Amniotic stem cell (primary cell): Measurements from ENCODE around the gene SEPSECS.
"Not testable (repeated sequence)": the region's sequence is repeated elsewhere in the genome, so short reads cannot be mapped to it uniquely, and the experiment has no call there.

Source experiments
- DNase-seq: peaks from one replicate; lab custom pipeline; 2025; lab: John Stamatoyannopoulos, UW

SEPSECS gene

DNA sequence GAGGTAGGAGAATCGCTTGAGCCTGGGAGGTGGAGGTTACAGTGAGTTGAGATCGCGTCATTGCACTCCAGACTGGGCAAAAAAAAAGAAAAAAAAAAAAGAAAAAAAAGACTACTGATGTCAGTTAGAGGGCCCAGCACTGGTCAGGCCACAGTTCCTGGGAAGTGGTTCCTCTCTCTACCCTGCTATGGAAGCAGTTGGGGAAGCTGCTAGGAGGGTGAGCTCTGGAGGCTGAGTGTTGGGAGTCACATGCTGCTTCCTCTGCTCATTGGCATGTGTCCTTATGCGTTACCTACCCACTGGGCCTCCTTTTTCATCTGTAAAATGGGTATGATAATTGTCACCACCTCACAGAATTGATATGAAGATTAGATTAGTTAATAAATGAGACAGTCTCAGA is 50.7 kb downstream of the SEPSECS start:
- no peak for DNase-seq

DNA sequence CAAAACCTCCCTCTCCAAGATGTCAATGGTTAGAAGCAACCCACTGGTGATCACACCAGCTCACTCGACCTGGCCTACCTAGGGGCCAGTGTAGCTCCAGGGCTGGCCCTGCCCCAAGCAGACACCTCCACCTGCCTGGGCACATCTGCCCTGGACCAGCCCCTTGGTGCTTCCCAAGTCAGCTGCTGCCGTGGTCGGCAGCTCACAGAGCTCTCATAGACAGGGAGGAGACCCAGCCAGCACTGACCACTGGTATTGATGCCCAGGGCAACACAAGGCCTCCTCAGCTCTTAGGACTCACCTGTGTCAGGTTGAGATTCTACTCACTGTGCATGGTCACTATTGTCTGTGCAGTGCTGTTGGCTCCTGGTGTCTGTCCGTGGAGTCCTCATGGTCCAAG is 51.7 kb downstream of the SEPSECS start:
- DNase-seq: no peak

- DNase-seq: no peak
Measured at GRCh38 chr4:25107827-25108516, 52.3 kb downstream of the SEPSECS start.

DNA sequence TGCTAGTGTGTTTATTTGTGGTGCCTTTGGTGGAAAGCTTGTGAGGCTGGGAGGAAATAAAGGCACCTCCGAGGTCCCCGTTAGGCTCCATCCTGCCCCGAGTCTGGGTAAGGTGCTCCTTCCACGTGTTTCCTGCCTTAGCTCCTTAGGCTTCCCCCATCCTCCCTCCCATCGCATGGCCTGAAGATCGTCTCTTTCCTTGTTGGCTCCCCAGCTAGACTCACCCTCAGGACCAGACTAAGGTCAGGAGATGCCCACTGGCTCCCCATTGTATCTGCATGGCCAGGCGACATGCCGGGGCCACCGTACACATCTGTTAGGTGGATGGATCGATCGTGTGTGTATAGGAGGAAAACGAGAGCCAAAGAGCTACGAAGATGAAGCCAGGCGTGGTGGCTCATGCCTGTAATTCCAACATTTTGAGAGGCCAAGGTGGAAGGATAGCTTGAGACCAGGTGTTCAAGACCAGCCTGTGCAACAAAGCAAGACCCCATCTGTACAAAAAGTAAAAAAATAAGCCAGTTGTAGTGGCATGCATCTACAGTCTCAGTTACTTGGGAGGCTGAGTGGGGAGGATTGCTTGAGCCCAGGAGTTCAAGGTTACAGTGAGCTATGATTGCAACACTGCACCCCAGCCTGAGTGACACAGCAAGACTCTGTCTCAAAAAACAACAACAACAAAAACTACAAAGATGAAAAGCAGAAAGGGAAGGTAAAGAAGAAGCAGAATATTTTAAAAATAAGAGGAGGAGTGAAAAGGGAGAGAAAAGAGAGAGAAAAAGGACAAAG is 53.7 kb downstream of the SEPSECS start:
- DNase-seq: no peak

DNA sequence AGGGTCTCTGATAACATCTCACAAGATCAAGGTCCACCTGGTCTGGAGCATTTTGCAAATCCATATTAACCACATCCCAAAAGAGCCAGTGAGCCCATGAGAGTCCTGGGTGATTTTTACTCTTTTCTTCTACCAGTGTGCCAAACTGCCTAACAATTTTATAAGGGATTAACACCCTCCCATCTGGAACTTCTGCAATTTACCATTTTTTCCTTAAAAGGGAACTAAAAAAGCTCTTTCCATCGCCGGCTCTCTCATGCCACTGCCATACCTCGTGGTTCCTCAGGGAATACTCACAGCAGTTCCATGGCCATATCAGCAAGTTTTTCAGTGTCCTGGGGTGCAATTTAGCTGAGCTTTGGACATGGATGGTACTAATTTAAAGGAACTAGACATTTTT is 55.7 kb downstream of the SEPSECS start:
- no peak for DNase-seq

GRCh38 chr4:25103418-25103817 is 56.8 kb downstream of the SEPSECS start:
- DNase-seq: no peak

GRCh38 chr4:25101836-25102235 is 58.4 kb downstream of the SEPSECS start:
- DNase-seq: no peak

DNA sequence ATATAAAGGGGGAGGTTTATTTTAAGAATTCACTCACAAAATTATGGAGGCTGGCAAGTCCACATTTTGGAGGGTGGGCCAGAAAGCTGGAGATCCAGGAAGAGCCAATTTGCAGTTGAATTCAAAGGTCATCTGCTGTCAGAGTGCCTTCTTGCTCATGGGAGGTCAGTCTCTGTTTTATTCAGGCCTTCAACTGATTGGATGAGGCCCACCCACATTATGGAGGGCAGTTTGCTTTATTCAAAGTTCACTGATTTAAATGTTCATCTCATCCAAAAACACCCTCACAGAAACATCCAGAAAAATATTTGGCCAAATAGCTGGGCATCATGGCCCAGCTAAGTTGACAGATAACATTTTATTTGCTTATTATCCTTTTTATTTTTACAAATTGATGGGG is 59.5 kb downstream of the SEPSECS start:
- DNase-seq: no peak

GRCh38 chr4:25100021-25100555 is 60.2 kb downstream of the SEPSECS start:
- no peak for DNase-seq

- DNase-seq: peak; percentile 12
Measured at GRCh38 chr4:25098964-25099891, 61.0 kb downstream of the SEPSECS start.

DNA sequence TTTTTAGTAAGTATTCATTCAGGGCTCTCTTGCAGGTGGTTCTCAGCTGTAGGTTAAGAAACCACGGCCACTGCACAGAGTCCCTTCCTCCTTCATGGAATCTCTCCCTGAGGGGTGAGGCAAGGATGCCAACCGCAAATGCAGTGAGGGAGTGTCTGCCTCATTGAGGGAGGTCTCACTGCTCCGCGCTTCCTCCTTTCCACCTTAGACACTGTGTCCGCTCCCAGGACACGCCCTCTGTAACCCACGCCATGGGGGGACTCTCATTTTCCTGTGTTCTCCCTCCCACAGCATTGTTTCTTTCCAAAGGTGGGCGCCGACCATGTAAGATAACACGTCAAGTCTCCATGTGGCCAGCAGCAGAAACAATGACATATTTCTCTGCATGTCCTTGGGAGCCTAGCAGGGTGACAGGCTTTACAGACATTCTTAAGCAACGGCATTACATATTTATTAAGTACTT is 63.2 kb downstream of the SEPSECS start:
- DNase-seq: no peak

GRCh38 chr4:25096251-25096980 is 63.8 kb downstream of the SEPSECS start:
- DNase-seq: no peak

DNA sequence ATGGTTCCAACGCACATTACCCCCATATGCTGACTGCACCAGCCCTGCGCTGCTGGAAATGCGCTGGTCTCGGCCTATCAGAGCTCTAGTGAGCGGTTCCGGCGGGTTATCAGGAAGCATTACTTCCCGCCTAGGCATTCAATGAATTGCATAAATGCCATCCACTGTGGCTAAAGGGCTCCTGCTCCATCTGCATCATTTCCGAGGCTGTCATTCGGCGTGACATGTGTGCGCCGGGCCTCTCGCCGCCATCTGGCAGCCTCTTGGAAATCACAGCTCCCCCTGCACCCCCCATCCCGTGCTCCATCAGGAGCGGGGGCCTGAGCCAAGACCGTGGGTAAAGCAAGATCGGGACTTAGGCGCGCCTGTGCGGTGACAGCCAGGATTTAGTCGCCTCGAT is 64.4 kb downstream of the SEPSECS start:
- no peak for DNase-seq

GRCh38 chr4:25092139-25092538 is 68.1 kb downstream of the SEPSECS start:
- no peak for DNase-seq

DNA sequence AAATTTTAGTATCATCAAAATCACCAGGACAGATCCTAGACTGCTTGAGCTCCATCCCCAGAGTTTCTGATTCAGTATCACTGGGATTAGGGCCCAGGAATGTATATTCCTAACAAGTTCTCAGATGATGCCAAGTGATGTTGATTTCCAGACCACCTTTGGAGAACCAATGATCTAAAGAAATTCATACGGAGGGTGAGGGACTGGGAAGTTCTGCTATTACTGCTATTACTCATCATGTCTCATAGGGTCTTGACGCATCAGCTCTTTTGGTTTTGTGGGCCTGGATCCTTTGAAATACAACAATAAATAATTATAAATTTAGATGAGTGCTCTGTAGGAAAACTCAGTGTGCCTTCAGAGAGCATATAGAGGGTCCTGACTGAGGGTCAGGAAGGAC is 69.7 kb downstream of the SEPSECS start:
- DNase-seq: no peak

DNA sequence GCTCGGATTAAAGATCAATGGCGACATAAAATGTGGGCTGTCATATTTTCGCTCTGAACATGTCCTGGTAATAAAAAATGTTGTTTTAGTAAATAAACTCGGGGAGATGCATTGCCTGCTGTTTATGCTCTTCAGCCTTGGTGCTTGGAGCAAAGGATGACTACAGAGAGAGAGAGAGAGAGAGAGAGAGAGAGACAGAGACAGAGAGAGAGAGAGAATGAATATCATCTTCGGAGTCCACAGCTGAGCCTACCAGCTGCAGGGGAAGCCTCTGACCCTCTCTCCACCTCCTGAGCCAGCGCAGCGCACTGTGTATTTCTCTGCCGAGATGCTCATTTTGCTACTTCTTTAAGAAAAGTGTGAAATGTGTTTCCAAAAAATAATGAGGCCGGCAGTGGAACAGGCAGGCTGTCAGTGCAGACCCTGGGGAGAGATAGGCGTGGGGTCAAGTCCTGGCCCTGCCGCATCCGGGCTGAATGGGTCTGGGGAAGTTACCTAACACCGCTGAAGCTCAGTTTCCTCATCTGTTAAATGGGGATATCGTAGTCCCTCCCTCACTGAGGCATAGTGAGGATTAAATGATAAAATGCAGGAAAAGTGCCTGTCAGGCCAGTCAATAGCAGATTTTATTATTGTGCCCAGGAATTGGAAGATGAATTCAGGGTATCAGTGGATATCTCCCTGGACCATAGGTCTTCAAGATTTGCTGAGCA is 71.0 kb downstream of the SEPSECS start:
- DNase-seq: no peak

- DNase-seq: no peak
Measured at GRCh38 chr4:25088093-25088952, 71.9 kb downstream of the SEPSECS start.

- no peak for DNase-seq
Measured at GRCh38 chr4:25085671-25086070, 74.6 kb downstream of the SEPSECS start.

DNA sequence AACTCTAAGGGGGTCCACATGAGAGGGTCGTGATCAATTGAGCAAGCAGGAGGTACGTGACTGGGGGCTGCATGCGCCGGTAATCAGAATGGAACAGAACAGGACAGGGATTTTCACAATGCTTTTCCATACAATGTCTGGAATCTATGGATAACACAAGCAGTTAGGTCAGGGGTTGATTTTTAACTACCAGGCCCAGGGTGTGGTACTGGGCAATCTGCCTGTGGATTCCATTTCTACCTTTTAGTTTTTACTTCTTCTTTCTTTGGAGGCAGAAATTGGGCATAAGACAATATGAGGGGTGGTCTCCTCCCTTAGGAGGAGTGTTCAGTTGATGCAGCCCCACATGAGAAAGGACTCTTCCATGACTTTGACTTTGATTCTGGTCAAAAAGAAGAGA is 76.8 kb downstream of the SEPSECS start:
- not testable (repeated sequence) for DNase-seq
